DND-41 (cell line): ENCODE results near the gene GLYATL2.

ENCODE experiments used
- CTCF ChIP-seq: IDR thresholded peaks from 2 replicates; pipeline ENCODE4 v1.5.1; 2012; ENCODE audit warnings: borderline replicate concordance, low read length, moderate library complexity, mild to moderate bottlenecking; ENCODE audit not compliant: poor library complexity, severe bottlenecking; ENCODE audit errors: extremely low read depth
- EZH2 ChIP-seq: IDR thresholded peaks from 3 replicates; pipeline ENCODE4 v1.6.1; 2012; ENCODE audit warnings: borderline replicate concordance, low read depth, mild to moderate bottlenecking, moderate library complexity, low read length, inconsistent platforms; ENCODE audit not compliant: severe bottlenecking

- TF ChIP-seq CTCF (no peak), EZH2 (no peak)
Measured at GRCh38 chr11:58863697-58864096, 19.2 kb upstream of the GLYATL2 start.
